ENCODE measurements around the gene CHCT1. TPM values are rescaled to one million over a fixed set of nuclear protein-coding genes. Genes with fewer than 3 reads are reported as not detected.

Gene CHCT1
- total RNA-seq, 4 donors from 2014 or later: not detected

DNA sequence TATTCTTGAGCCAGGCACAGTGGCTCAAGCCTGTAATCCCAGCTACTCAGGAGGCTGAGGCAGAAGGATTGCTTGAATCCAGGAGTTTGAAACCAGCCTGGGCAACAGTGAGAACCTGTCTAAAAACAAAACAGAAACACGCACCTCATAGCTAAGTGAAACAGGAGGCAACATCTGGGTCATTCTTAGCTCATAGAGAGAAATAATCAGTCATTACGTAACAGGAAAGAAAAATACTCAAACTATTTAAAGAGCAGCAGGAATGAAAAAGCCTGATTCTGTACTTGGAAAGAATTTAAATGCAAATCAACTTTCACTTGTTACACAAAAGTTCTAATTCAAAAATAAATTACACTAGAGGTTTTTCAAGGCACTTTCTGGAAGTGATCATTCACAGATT is 17.2 kb downstream of the CHCT1 start:
- no peaks in the 10 kb centered on the region for H3K27me3 ChIP-seq
- TF ChIP-seq POLR2A (IDR thresholded peaks at IDR 0.05): no peak
- TF ChIP-seq, protein P1, sequence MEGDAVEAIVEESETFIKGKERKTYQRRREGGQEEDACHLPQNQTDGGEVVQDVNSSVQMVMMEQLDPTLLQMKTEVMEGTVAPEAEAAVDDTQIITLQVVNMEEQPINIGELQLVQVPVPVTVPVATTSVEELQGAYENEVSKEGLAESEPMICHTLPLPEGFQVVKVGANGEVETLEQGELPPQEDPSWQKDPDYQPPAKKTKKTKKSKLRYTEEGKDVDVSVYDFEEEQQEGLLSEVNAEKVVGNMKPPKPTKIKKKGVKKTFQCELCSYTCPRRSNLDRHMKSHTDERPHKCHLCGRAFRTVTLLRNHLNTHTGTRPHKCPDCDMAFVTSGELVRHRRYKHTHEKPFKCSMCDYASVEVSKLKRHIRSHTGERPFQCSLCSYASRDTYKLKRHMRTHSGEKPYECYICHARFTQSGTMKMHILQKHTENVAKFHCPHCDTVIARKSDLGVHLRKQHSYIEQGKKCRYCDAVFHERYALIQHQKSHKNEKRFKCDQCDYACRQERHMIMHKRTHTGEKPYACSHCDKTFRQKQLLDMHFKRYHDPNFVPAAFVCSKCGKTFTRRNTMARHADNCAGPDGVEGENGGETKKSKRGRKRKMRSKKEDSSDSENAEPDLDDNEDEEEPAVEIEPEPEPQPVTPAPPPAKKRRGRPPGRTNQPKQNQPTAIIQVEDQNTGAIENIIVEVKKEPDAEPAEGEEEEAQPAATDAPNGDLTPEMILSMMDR (IDR thresholded peaks at IDR 0.05): no peak
- peaks cover 0 to 8% of the 10 kb centered on the region in 2 donors for H3K4me1 ChIP-seq
- no peaks in the 10 kb centered on the region for H3K9me3 ChIP-seq
- no peak overlapping the region for H3K4me3 ChIP-seq
- no peak for DNase-seq
- no peaks in the 10 kb centered on the region for H3K36me3 ChIP-seq
- intact Hi-C loops (cut with DNase I; ENCODE audit: low total_unique reads): no loop called here
- no peak overlapping the region for H3K27ac ChIP-seq

DNA sequence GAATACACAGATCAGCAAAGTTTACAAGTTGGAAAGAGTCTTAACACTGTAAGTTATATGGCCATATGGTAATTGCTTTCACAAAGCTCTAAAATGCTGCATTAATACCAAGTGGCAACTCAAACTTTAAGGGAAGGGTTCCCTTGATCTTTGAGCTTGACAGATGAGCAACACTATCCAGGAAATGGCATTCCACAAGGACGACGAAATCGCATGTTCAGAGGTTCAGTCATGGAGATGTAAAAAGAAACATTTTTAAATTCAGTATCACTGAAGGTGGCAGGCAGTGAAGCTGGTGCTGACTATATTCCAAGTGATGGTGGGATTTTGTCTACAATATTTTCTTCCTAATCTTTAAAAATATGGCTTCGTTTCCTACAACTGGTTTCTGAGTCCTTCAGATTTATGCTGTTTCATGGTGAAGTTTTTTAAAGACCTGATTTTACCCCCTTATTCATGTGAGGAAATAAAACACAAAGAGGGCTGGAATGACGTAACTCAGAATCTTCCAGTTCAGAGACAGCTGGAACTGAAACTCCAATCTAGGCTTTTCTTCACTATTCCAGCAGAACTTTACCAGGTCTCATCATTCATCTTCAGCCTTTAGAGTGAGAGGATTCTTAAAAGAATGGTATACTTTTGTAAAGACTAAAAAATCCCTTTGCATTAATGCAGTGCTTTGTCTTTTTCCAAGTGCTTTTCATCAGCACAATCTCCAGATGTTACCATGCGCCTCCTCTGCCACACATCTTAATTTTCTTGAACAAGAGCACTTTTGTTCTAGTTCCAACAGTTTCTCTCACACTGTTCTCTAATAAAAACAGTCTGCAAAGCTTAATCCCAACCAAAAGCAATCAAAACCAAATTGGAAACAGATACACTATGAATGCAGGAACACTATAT is 20.2 kb downstream of the CHCT1 start:
- H3K27ac ChIP-seq: peak overlapping the region; percentile 9 to 58
- H3K9me3 ChIP-seq: no peaks in the 10 kb centered on the region

DNA sequence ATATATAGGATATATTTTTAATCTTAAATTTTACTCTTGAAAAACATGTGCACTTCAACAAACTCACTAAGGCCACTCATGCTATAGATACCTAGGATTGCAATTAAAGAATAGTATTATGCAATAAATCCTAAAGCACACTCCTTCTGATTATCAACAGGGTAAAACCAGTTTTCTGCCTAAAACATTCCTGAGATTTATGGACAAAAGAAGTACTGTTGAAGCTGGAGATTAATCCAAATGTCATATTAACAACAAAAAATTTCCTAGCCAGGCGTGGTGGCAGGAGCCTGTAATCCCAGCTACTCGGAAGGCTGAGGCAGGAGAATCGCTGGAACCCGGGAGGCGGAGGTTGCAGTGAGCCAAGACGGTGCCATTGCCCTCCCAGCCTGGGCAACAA is 21.4 kb downstream of the CHCT1 start:
- H3K27ac ChIP-seq: no peak overlapping the region
- intact Hi-C loops (cut with DNase I; ENCODE audit: low total_unique reads): no loop called here

More for the DNA sequence above, 20.2 kb downstream of the CHCT1 start:
- TF ChIP-seq, protein P1 (IDR thresholded peaks at IDR 0.05): no peak
- no peak for TF ChIP-seq POLR2A (IDR thresholded peaks at IDR 0.05)
- intact Hi-C loops (cut with DNase I; ENCODE audit: low total_unique reads): no loop called here
- H3K4me1 ChIP-seq: peaks cover 0 to 8% of the 10 kb centered on the region in 2 donors
- H3K27me3 ChIP-seq: no peaks in the 10 kb centered on the region
- DNase-seq: no peak
- no peak overlapping the region for H3K4me3 ChIP-seq
- no peaks in the 10 kb centered on the region for H3K36me3 ChIP-seq

DNA sequence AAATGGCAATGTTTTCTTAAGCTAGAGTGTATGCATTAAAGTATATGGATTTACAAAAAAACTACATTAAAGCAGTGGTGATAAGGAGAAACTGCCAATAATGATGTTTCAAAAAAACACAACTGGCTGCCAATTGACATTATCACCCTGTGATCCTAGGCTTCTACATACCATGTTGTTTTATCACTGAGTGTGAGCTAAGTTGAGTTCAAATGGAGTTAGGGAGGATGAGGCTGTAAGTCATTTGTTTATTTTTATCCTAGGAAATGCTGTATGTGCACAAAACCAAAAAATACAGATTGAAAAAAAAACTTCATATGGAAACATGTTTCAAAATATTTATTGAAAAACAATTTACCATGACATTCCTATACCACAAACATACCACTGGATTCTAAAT is 22.9 kb downstream of the CHCT1 start:
- peaks cover 0 to 8% of the 10 kb centered on the region in 2 donors for H3K4me1 ChIP-seq
- H3K27ac ChIP-seq: no peak overlapping the region
- no peaks in the 10 kb centered on the region for H3K27me3 ChIP-seq
- no peaks in the 10 kb centered on the region for H3K36me3 ChIP-seq
- H3K9me3 ChIP-seq: no peaks in the 10 kb centered on the region
- no peak overlapping the region for H3K4me3 ChIP-seq
- intact Hi-C loops (cut with DNase I; ENCODE audit: low total_unique reads): no loop called here
- no peak for DNase-seq
- TF ChIP-seq, protein P1 (IDR thresholded peaks at IDR 0.05): no peak
- TF ChIP-seq POLR2A (IDR thresholded peaks at IDR 0.05): no peak

More for the DNA sequence above, 21.4 kb downstream of the CHCT1 start:
- no peak for TF ChIP-seq POLR2A (IDR thresholded peaks at IDR 0.05)
- H3K4me1 ChIP-seq: peaks cover 0 to 8% of the 10 kb centered on the region in 2 donors
- no peaks in the 10 kb centered on the region for H3K36me3 ChIP-seq
- no peaks in the 10 kb centered on the region for H3K9me3 ChIP-seq
- no peak overlapping the region for H3K4me3 ChIP-seq
- H3K27me3 ChIP-seq: no peaks in the 10 kb centered on the region
- DNase-seq: no peak

DNA sequence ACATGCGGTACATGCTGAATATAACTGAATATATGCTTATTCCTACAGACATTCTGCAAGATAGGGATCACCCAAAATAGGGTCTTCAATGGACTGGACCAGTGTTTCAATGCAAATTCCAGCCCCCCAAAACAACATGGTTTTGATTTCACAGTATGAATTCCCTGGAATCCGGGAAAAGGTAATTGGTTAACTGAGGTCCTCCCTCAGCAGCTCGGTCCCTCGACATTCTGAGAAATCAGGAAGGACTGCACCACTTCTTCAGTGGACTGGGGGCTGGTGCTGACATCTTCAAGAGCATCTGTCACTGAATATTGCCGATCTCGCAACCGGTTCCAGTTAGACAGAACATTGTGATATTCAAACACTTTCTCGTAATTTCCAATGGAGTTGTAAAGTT is 25.1 kb downstream of the CHCT1 start:
- intact Hi-C loops (cut with DNase I; ENCODE audit: low total_unique reads): no loop called here
- Histone ChIP-seq H3K4me1 (peaks cover 0 to 8% of the 10 kb centered on the region in 2 donors), H3K27ac (no peak overlapping the region), H3K9me3 (no peaks in the 10 kb centered on the region), H3K27me3 (no peaks in the 10 kb centered on the region), H3K4me3 (no peak overlapping the region), H3K36me3 (no peaks in the 10 kb centered on the region)
- DNase-seq: no peak
- no peak for TF ChIP-seq POLR2A (IDR thresholded peaks at IDR 0.05)
- TF ChIP-seq, protein P1 (IDR thresholded peaks at IDR 0.05): no peak
